IMR-90 (cell line): Measurements from ENCODE around the gene RNF111. TPM values are rescaled to one million over a fixed set of nuclear protein-coding genes. Genes with fewer than 3 reads are reported as not detected.

Source experiments
- ATAC-seq: fragments of 200-7000 bp; cut with Tn5 transposase; 2 replicates; pipeline ENCODE4 v1.9.1; 2020; ENCODE audit warnings: low read depth, mild to moderate bottlenecking, moderate library complexity
- BruUV-seq: library from RNA; stranded (reverse); fragments of 400-500 nt; replicated peaks from 2 replicates; lab custom pipeline; 2021; lab: Mats Ljungman, UMichigan
- CTCF ChIA-PET: fragments of 300-600 bp; formaldehyde crosslinking; extraction: SDS; loops from one replicate; lab custom pipeline; 2021; ENCODE audit warnings: antibody characterized with exemption; lab: Yijun Ruan, JAX
- POLR2A ChIA-PET: fragments of 300-600 bp; sonication (Branson Sonifier 250); formaldehyde crosslinking; loops from one replicate; lab custom pipeline; 2022; ENCODE audit warnings: antibody characterized with exemption; ENCODE audit not compliant: unreplicated experiment; lab: Charles Lee
- DNase-seq: peaks from one replicate; pipeline ENCODE4 v3.0.0; 2013
- H2AFZ ChIP-seq: replicated peaks from 2 replicates; pipeline ENCODE3; 2013; ENCODE audit warnings: low read length, mild to moderate bottlenecking; ENCODE audit not compliant: poor library complexity
- H2AK5ac ChIP-seq: 2 replicates; pipeline ENCODE4 v1.6.1; 2013; ENCODE audit warnings: low read depth, low read length, inconsistent platforms
- H2AK9ac ChIP-seq: replicated peaks from 2 replicates; pipeline ENCODE3; 2013; ENCODE audit warnings: mild to moderate bottlenecking, low read depth, low read length, moderate library complexity; ENCODE audit not compliant: poor library complexity
- H2BK120ac ChIP-seq: 2 replicates; pipeline ENCODE4 v1.6.1; 2013; ENCODE audit warnings: low read depth, low read length, inconsistent platforms
- H2BK15ac ChIP-seq: 3 replicates; pipeline ENCODE4 v1.6.1; 2013; ENCODE audit warnings: low read depth, low read length, inconsistent platforms
- H2BK20ac ChIP-seq: 2 replicates; pipeline ENCODE4 v1.6.1; 2013; ENCODE audit warnings: low read depth, mild to moderate bottlenecking, inconsistent platforms, low read length, moderate library complexity
- H2BK5ac ChIP-seq: 2 replicates; pipeline ENCODE4 v1.6.1; 2013; ENCODE audit warnings: mild to moderate bottlenecking, low read depth, low read length, inconsistent platforms; ENCODE audit not compliant: poor library complexity, severe bottlenecking
- H3K14ac ChIP-seq: replicated peaks from 2 replicates; pipeline ENCODE4 v1.6.1; 2013; ENCODE audit warnings: low read depth, low read length, inconsistent platforms
- H3K18ac ChIP-seq: 2 replicates; pipeline ENCODE4 v1.6.1; 2013; ENCODE audit warnings: low read depth, low read length, control low read depth
- H3K23ac ChIP-seq: 2 replicates; pipeline ENCODE4 v1.6.1; 2013; ENCODE audit warnings: low read depth, low read length, inconsistent platforms
- H3K27ac ChIP-seq: 2 replicates; pipeline ENCODE4 v1.5.1; 2013; ENCODE audit warnings: mild to moderate bottlenecking, control low read depth, low read length; ENCODE audit not compliant: insufficient read depth
- H3K27me3 ChIP-seq: 2 replicates; pipeline ENCODE4 v1.6.1; 2013; ENCODE audit warnings: low read length; ENCODE audit not compliant: control insufficient read depth, insufficient read depth
- H3K36me3 ChIP-seq: 2 replicates; pipeline ENCODE4 v1.6.1; 2013; ENCODE audit warnings: low read length, mixed read lengths; ENCODE audit not compliant: control insufficient read depth, insufficient read depth
- H3K4ac ChIP-seq: 2 replicates; pipeline ENCODE4 v1.6.1; 2013; ENCODE audit warnings: low read depth, low read length, inconsistent platforms
- H3K4me1 ChIP-seq: 2 replicates; pipeline ENCODE4 v1.6.1; 2013; ENCODE audit warnings: low read length, mixed read lengths; ENCODE audit not compliant: control insufficient read depth, insufficient read depth
- H3K4me2 ChIP-seq: 2 replicates; pipeline ENCODE4 v1.6.1; 2013; ENCODE audit warnings: low read depth, mild to moderate bottlenecking, control low read depth, low read length, moderate library complexity
- H3K4me3 ChIP-seq: 2 replicates; pipeline ENCODE4 v1.5.1; 2013; ENCODE audit warnings: low read depth, mild to moderate bottlenecking, control low read depth, low read length, moderate library complexity; ENCODE audit not compliant: insufficient read depth
- H3K56ac ChIP-seq: 2 replicates; pipeline ENCODE4 v1.6.1; 2013; ENCODE audit warnings: low read length, inconsistent platforms; ENCODE audit not compliant: insufficient read depth; ENCODE audit errors: extremely low read depth
- H3K79me1 ChIP-seq, 2 experiments: 2 replicates each; pipeline ENCODE4 v1.6.1; 2013; ENCODE audit warnings: low read length in 2 of 2, inconsistent platforms in 1 of 2, low read depth in 1 of 2
- H3K9ac ChIP-seq: 2 replicates; pipeline ENCODE4 v1.6.1; 2013; ENCODE audit warnings: low read depth, low read length, control low read depth
- H3K9me1 ChIP-seq: 2 replicates; pipeline ENCODE4 v1.6.1; 2013; ENCODE audit warnings: low read length, inconsistent platforms; ENCODE audit not compliant: insufficient read depth
- H3K9me3 ChIP-seq: 2 replicates; pipeline ENCODE4 v1.6.1; 2013; ENCODE audit warnings: low read length; ENCODE audit not compliant: control insufficient read depth, insufficient read depth
- H4K20me1 ChIP-seq: 2 replicates; pipeline ENCODE4 v1.6.1; 2013; ENCODE audit warnings: low read length, inconsistent platforms; ENCODE audit not compliant: insufficient read depth
- H4K5ac ChIP-seq: 2 replicates; pipeline ENCODE4 v1.6.1; 2013; ENCODE audit warnings: mild to moderate bottlenecking, low read depth, low read length, control low read depth
- H4K8ac ChIP-seq, 2 experiments: 2 replicates each; pipeline ENCODE4 v1.6.1; 2013; ENCODE audit warnings: low read depth in 2 of 2, low read length in 2 of 2, control low read depth in 1 of 2, inconsistent platforms in 1 of 2
- H4K91ac ChIP-seq: 2 replicates; pipeline ENCODE4 v1.6.1; 2013; ENCODE audit warnings: low read depth, low read length, inconsistent platforms; ENCODE audit not compliant: insufficient read depth
- CEBPB ChIP-seq: IDR thresholded peaks from 2 replicates; pipeline ENCODE4 v1.6.1; 2012; ENCODE audit warnings: low read depth, low read length, improper control_type of control experiment
- CHD1 ChIP-seq: IDR thresholded peaks from 2 replicates; pipeline ENCODE4 v1.6.1; 2012; ENCODE audit warnings: low read depth, low read length, improper control_type of control experiment
- FOS ChIP-seq: fragments of 150-350 bp; IDR thresholded peaks from 2 replicates; pipeline ENCODE4 v1.6.1; 2016; ENCODE audit warnings: low read depth, low read length
- MAZ ChIP-seq: IDR thresholded peaks from 2 replicates; pipeline ENCODE4 v1.6.1; 2012; ENCODE audit warnings: low read depth, mild to moderate bottlenecking, low read length, improper control_type of control experiment, moderate library complexity, borderline replicate concordance
- POLR2A ChIP-seq: IDR thresholded peaks from 2 replicates; pipeline ENCODE4 v1.6.1; 2012; ENCODE audit warnings: mild to moderate bottlenecking, low read depth, low read length
- RAD21 ChIP-seq: IDR thresholded peaks from 2 replicates; pipeline ENCODE4 v1.6.1; 2012; ENCODE audit warnings: low read length, improper control_type of control experiment
- RFX5 ChIP-seq: IDR thresholded peaks from 2 replicates; pipeline ENCODE4 v1.8.0; 2012; ENCODE audit warnings: low read depth, mild to moderate bottlenecking, low read length, moderate library complexity
- WGBS, 2 experiments: methylation state at CpG; one replicate each; pipeline versions ENCODE4 v1.1.5 to v1.1.7; 2013; ENCODE audit warnings: missing lambda C conversion rate in 2 of 2; ENCODE audit not compliant: insufficient read length in 1 of 2; ENCODE audit errors: extremely low coverage in 2 of 2; 5-methylcytosine and 5-hydroxymethylcytosine counted together
- dilution Hi-C: fragments of 300-500 bp; cut with HindIII; formaldehyde crosslinking; loops from one replicate; pipeline ENCODE4 v1.14.3; 2018; ENCODE audit warnings: low sequenced_read_pairs; ENCODE audit not compliant: unreplicated experiment
- in situ Hi-C: fragments of 300-500 bp; cut with MboI; formaldehyde crosslinking; loops from 3 replicates; pipeline ENCODE4 v1.14.3; 2019; ENCODE audit warnings: low sequenced_read_pairs, inconsistent platforms, mixed read lengths
- intact Hi-C: fragments of 100-400 bp; cut with micrococcal nuclease; formaldehyde crosslinking; loops from 2 replicates; pipeline ENCODE4 v1.10.0; 2022
- polyA plus RNA-seq, 3 experiments: library from polyadenylated mRNA; depleted of rRNA; stranded (reverse); fragments of >200 nt; gene quantifications; 2 replicates each; pipeline ENCODE4 v1.2.3, GENCODE V29; 2012; ENCODE audit warnings: low replicate concordance in 1 of 3
- total RNA-seq: library from RNA; depleted of rRNA; stranded (reverse); fragments of >200 nt; gene quantifications from 2 replicates; pipeline ENCODE4 v1.2.3, GENCODE V29; 2012

The RNF111 gene
- total and polyA plus RNA-seq, 2 of the 4 experiments (the other 2 are of a cell fraction), result 13.5 to 20.1 TPM

GRCh38 chr15:59094077-59094476, 106.6 kb downstream of the RNF111 start:
- Histone ChIP-seq H3K9me1 (no peaks in the 10 kb centered on the region), H4K5ac (no peak overlapping the region), H3K4ac (no peak overlapping the region), H4K91ac (no peak overlapping the region), H2BK5ac (no peak overlapping the region), H3K9ac (no peak overlapping the region), H3K56ac (no peak overlapping the region), H3K27ac (no peak overlapping the region), H3K23ac (no peak overlapping the region), H3K36me3 (peaks cover 27% of the 10 kb centered on the region), H2AFZ (no peak overlapping the region), H3K18ac (no peak overlapping the region), H3K79me1 (peaks cover 0 to 5% of the 10 kb centered on the region in 2 experiments; a peak in 2 of 4 replicates), H3K27me3 (no peaks in the 10 kb centered on the region), H3K4me2 (no peak overlapping the region), H4K8ac (no peak overlapping the region), H3K14ac (no peak overlapping the region), H2BK15ac (no peak overlapping the region), H2AK5ac (no peak overlapping the region), H4K20me1 (no peaks in the 10 kb centered on the region), H2BK120ac (no peak overlapping the region), H3K9me3 (no peaks in the 10 kb centered on the region), H2BK20ac (no peak overlapping the region), H2AK9ac (no peak overlapping the region), H3K4me3 (no peak overlapping the region), H3K4me1 (no peaks in the 10 kb centered on the region)
- ATAC-seq (no peak), DNase-seq (no peak)
- in situ Hi-C loops (no loop called here), dilution Hi-C loops (no loop called here), intact Hi-C loops (loop anchor here (5.0 kb wide), 1 partner anchor 42 kb away; no protein-coding TSS in a partner anchor)
- ChIA-PET CTCF (no interaction called here), POLR2A (no interaction called here)
- no TSS peak for BruUV-seq
- WGBS, 2 experiments, result no CpG with 5 or more reads among the region's 1 CpG
- TF ChIP-seq MAZ (no peak), POLR2A (no peak), FOS (no peak), RAD21 (no peak), RFX5 (no peak), CEBPB (peak; percentile 21; the same call in 1 of the 2 replicates), CHD1 (no peak)
